HFFc6 (cell line): ENCODE measurements around the gene VGLL3. TPM values are rescaled to one million over a fixed set of nuclear protein-coding genes. Genes with fewer than 3 reads are reported as not detected.
"Not testable (repeated sequence)": the region's sequence is repeated elsewhere in the genome, so short reads cannot be mapped to it uniquely, and the experiment has no call there.

Experiments used
- DNase-seq: peaks from one replicate; pipeline ENCODE4 v3.0.0-alpha.2; 2018
- H3K27ac Mint-ChIP-seq: 2 replicates; pipeline ENCODE4 v1.8.0; 2020; ENCODE audit warnings: mild to moderate bottlenecking, mixed read lengths
- H3K27me3 Mint-ChIP-seq: 2 replicates; pipeline ENCODE4 v1.8.0; 2021; ENCODE audit warnings: mild to moderate bottlenecking, moderate library complexity, mixed read lengths; ENCODE audit not compliant: insufficient read depth
- H3K36me3 Mint-ChIP-seq: 2 replicates; pipeline ENCODE4 v1.8.0; 2021; ENCODE audit warnings: low read depth, mixed read lengths
- H3K4me1 Mint-ChIP-seq: 2 replicates; pipeline ENCODE4 v1.8.0; 2020; ENCODE audit warnings: low read depth, mixed read lengths
- H3K4me3 Mint-ChIP-seq: 2 replicates; pipeline ENCODE4 v1.8.0; 2020; ENCODE audit warnings: mild to moderate bottlenecking, moderate library complexity, mixed read lengths
- H3K9me3 Mint-ChIP-seq: 2 replicates; pipeline ENCODE4 v1.8.0; 2020; ENCODE audit warnings: mild to moderate bottlenecking, mixed read lengths
- total RNA-seq, 6 experiments: library from RNA; stranded (reverse); fragmentation: NEBNext Ultra II Directional; extraction: Animal tissue kit (Norgen Biotek cat#: 25700); gene quantifications; 2 replicates in 1 of 6; 3 replicates in 5 of 6; pipeline ENCODE4 v1.2.3, GENCODE V29; 2021
- TF ChIP-seq, protein P1 (sequence below): fragments of 200-600 bp; sonication (generic); IDR thresholded peaks from 2 replicates; pipeline ENCODE4 v1.5.0; 2021; ENCODE audit warnings: antibody characterized with exemption, mild to moderate bottlenecking

Gene VGLL3
- total RNA-seq, 6 experiments from 2014 or later = 117 to 193 (median 151) TPM

DNA sequence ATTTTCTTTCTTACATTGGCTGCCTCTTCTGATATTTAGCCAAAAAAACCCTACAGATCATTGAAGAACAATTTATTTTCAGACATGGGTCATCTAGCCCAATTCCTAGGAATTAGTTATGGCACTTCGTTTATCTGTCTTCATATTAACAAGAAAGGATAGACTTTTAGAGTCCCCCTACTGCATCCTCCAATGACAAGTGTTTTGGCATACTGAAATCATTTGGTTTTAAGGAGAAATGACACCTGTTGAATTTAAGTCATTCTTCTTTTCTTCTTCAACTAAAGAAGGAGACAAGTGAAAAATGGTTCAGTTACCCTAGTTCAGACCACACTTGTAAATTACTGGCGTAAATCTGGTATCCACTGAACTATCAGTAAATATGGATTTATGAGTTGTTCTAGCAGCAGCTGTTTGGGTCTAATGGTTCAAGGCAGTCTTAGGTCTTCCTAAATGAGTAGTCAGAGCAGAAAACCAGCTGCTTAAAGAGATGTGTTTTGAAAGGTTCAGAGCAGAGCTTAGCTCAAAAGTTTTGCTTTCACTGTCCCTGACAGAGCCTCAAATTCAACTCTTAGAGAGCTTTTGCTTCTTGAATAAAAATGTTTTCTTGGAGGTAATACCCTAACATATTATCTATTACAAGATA lies 5.6 kb downstream of the VGLL3 start:
- Mint-ChIP-seq H3K4me1 (peaks cover 78% of the 10 kb centered on the region), H3K36me3 (peaks cover 21% of the 10 kb centered on the region), H3K27me3 (peaks cover 4% of the 10 kb centered on the region; the same call in 1 of the 2 replicates), H3K4me3 (peak overlapping the region; percentile 96), H3K9me3 (no peaks in the 10 kb centered on the region), H3K27ac (peak overlapping the region; percentile 82)
- DNase-seq = no peak
- TF ChIP-seq, protein P1, sequence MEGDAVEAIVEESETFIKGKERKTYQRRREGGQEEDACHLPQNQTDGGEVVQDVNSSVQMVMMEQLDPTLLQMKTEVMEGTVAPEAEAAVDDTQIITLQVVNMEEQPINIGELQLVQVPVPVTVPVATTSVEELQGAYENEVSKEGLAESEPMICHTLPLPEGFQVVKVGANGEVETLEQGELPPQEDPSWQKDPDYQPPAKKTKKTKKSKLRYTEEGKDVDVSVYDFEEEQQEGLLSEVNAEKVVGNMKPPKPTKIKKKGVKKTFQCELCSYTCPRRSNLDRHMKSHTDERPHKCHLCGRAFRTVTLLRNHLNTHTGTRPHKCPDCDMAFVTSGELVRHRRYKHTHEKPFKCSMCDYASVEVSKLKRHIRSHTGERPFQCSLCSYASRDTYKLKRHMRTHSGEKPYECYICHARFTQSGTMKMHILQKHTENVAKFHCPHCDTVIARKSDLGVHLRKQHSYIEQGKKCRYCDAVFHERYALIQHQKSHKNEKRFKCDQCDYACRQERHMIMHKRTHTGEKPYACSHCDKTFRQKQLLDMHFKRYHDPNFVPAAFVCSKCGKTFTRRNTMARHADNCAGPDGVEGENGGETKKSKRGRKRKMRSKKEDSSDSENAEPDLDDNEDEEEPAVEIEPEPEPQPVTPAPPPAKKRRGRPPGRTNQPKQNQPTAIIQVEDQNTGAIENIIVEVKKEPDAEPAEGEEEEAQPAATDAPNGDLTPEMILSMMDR = no peak

DNA sequence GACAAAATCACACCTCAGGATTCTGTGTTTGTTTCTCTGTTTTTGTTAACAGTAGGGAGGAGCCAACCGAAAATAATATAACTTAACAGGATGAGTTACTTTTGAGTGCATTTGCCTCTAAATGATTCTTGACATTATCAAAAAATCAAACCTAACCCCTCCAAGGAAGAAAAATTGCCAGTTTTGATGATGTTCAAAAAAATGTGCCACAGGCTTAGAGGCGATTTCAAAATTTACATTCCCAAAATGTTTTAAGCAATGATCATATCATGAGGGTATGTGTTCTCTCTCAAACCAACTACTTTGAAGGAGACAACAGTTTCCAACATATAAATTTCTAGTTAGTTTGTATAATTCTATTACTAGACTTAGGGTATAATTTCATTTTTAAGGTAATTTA lies 6.7 kb downstream of the VGLL3 start:
- no peaks in the 10 kb centered on the region for H3K9me3 Mint-ChIP-seq
- peaks cover 11% of the 10 kb centered on the region for H3K36me3 Mint-ChIP-seq
- no peaks in the 10 kb centered on the region for H3K27me3 Mint-ChIP-seq
- H3K4me1 Mint-ChIP-seq = peaks cover 88% of the 10 kb centered on the region
- H3K27ac Mint-ChIP-seq = peak overlapping the region; percentile 82
- H3K4me3 Mint-ChIP-seq = peak overlapping the region; percentile 96
- TF ChIP-seq, protein P1 = no peak
- peak; percentile 55 for DNase-seq

DNA sequence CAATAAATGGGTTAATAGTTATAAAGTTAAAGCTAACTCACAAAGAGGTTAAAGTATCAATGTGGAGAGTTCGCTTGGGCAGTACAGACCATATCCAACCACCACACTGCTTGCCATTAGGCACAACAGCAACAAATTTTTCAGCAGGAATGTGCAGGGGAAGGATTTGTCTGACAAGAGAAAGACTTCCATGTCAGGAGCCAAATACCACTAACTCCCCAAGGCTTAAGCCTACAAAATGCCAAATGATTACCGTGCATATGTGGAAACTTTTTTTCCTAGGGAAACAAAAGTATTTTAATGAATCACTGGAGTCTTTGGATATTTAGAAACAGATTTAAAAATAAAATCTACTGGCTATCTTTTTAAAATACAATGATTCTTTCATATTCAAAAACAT lies 8.1 kb downstream of the VGLL3 start:
- TF ChIP-seq, protein P1 = no peak
- H3K9me3 Mint-ChIP-seq = no peaks in the 10 kb centered on the region
- H3K27ac Mint-ChIP-seq = peak overlapping the region; percentile 82
- peaks cover 13% of the 10 kb centered on the region; the same call in 1 of the 2 replicates for H3K36me3 Mint-ChIP-seq
- H3K4me1 Mint-ChIP-seq = peaks cover 96% of the 10 kb centered on the region
- H3K4me3 Mint-ChIP-seq = peak overlapping the region; percentile 96
- DNase-seq = peak; percentile 73
- no peaks in the 10 kb centered on the region for H3K27me3 Mint-ChIP-seq

DNA sequence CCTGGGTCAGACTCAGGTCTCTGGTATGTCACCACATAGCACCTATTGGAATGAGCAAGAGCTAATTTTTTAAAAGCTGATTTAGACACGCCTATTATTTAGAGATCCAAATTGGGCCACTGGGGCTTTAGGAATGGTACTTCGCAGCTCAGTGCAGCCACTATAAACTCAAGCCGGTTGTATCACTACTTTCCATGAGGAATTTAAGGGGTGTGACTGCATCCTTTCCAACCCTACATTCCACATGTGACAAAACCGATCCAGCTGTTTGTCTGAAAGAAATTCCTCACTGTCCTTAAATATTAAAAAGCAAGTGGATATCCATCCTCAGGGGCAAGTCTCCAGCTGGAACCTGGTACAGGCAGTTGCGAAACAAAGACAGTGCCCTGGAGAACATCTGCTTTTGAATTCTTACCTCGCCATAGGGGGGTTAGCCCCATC lies 12.8 kb downstream of the VGLL3 start:
- Mint-ChIP-seq H3K9me3 (no peaks in the 10 kb centered on the region), H3K36me3 (peaks cover 29% of the 10 kb centered on the region), H3K4me3 (peak overlapping the region; percentile 68), H3K27ac (peak overlapping the region; percentile 71), H3K4me1 (peaks cover 92% of the 10 kb centered on the region), H3K27me3 (no peaks in the 10 kb centered on the region)
- DNase-seq = peak; percentile 47
- TF ChIP-seq, protein P1 = no peak

DNA sequence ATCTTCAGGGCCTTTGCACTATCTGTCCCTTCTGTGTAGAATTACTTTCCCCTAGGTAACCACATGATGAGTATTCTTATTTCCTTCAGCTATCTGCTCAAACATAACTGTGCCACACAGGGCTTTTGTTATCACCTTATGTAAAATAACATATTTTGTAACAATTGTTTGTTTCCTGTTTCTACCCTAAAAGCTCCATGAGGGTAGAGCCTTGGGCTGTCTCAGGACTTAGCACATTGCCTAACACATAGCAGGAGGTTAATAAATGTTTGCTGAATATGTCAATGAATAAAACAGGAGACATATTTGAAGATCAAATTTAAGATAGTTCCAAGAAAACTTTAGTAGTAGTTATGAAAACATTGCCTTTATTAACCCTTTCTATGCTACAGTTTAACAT lies 14.7 kb downstream of the VGLL3 start:
- H3K36me3 Mint-ChIP-seq = peaks cover 40% of the 10 kb centered on the region
- H3K4me1 Mint-ChIP-seq = peaks cover 91% of the 10 kb centered on the region
- TF ChIP-seq, protein P1 = no peak
- DNase-seq = no peak
- H3K4me3 Mint-ChIP-seq = no peak overlapping the region
- H3K9me3 Mint-ChIP-seq = no peaks in the 10 kb centered on the region
- no peaks in the 10 kb centered on the region; the same call in 1 of the 2 replicates for H3K27me3 Mint-ChIP-seq
- peak overlapping the region; percentile 33 for H3K27ac Mint-ChIP-seq

DNA sequence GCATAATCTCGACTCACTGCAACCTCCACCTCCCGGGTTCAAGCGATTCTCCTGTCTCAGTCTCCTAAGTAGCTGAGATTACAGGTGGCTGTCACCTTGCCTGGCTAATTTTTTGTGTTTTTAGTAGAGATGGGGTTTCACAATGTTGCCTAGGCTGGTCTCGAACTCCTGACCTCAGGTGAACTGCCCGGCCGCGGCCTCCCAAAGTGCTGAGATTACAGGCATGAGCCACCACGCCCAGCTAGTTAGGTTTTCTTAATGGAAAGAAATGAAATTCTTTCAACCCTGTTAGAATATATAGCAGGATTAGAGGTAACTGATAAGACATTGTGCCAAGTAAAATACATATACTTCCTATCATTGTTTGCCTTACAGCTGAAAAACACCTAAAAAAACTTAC lies 16.8 kb downstream of the VGLL3 start:
- Mint-ChIP-seq H3K4me1 (peaks cover 84% of the 10 kb centered on the region), H3K36me3 (peaks cover 52% of the 10 kb centered on the region), H3K27ac (peak overlapping the region; percentile 65; the same call in 1 of the 2 replicates)
- not testable (repeated sequence) for H3K9me3 Mint-ChIP-seq, H3K4me3 Mint-ChIP-seq, H3K27me3 Mint-ChIP-seq, DNase-seq
